Stomach (tissue), 9 donors: Measurements from ENCODE around the gene KATNIP. TPM values are rescaled to one million over a fixed set of nuclear protein-coding genes. Genes with fewer than 3 reads are reported as not detected.

Experiments
- DNase-seq, 2 donors: peaks; one replicate each; pipeline versions ENCODE4 v3.0.0 to v3.0.0-alpha.2; 2013 to 2019
- H3K27ac ChIP-seq, 5 donors: fragments of 200-600 bp in 4 of 5; sonication (generic) in 4 of 5; one replicate each; pipeline ENCODE4 v1.5.1; 2013 to 2019; ENCODE audit warnings: mild to moderate bottlenecking in 1 of 5, moderate library complexity in 1 of 5
- H3K27me3 ChIP-seq, 3 donors: fragments of 200-600 bp; sonication (generic); one replicate each; pipeline ENCODE4 v1.5.1; 2017 to 2019; ENCODE audit warnings: mixed run types in 1 of 3
- H3K36me3 ChIP-seq, 4 donors: fragments of 200-600 bp; sonication (generic); 1 replicate in 3 of 4; 2 replicates in 1 of 4; pipeline ENCODE4 v1.5.1; 2016 to 2019
- H3K4me1 ChIP-seq, 4 donors: fragments of 200-600 bp; sonication (generic); one replicate each; pipeline ENCODE4 v1.5.1; 2016 to 2019
- H3K4me3 ChIP-seq, 4 donors: fragments of 200-600 bp; sonication (generic) in 3 of 4; one replicate each; pipeline ENCODE4 v1.5.1; 2016 to 2019; ENCODE audit warnings: mild to moderate bottlenecking in 1 of 4
- H3K9me3 ChIP-seq, 4 donors: fragments of 200-600 bp; sonication (generic); one replicate each; pipeline ENCODE4 v1.5.1; 2016 to 2019
- CTCF ChIP-seq, 7 experiments: fragments of 450-650 bp in 4 of 7; fragments of 200-600 bp in 3 of 7; sonication (generic) in 3 of 7; IDR thresholded peaks; one replicate each; pipeline ENCODE4 v1.5.1; 2016 to 2019; ENCODE audit warnings: antibody characterized with exemption in 7 of 7, control low read depth in 2 of 7, mild to moderate bottlenecking in 1 of 7
- EP300 ChIP-seq: sonication (generic); formaldehyde crosslinking; IDR thresholded peaks from one replicate; pipeline ENCODE4 v1.6.1; 2017; ENCODE audit warnings: antibody characterized with exemption
- POLR2A ChIP-seq, 4 donors: fragments of 450-650 bp; IDR thresholded peaks; one replicate each; pipeline ENCODE4 v1.6.1; 2016; ENCODE audit warnings: antibody characterized with exemption in 4 of 4, control low read depth in 2 of 4, mild to moderate bottlenecking in 1 of 4, moderate library complexity in 1 of 4
- POLR2AphosphoS5 ChIP-seq, 3 donors: sonication (generic); formaldehyde crosslinking; IDR thresholded peaks; one replicate each; pipeline ENCODE4 v1.6.1; 2016; ENCODE audit warnings: antibody characterized with exemption in 3 of 3
- WGBS, 5 donors: extraction: QIAGEN DNeasy Blood & Tissue Kit in 3 of 5; methylation state at CpG; one replicate each; pipeline versions ENCODE4 v1.1.5 to v1.1.7; 2013 to 2018; 5-methylcytosine and 5-hydroxymethylcytosine counted together
- intact Hi-C: fragments of 100-400 bp; cut with DNase I; formaldehyde crosslinking; loops from one replicate; pipeline ENCODE4 v1.15.1; 2023; ENCODE audit warnings: low total_unique reads
- polyA plus RNA-seq, 3 donors: library from polyadenylated mRNA; stranded (reverse); fragments of 200-250 nt; gene quantifications; one replicate each; pipeline ENCODE4 v1.2.3, GENCODE V29; 2013
- total RNA-seq, 5 donors: library from RNA; depleted of rRNA; stranded (reverse); fragments of >200 nt; gene quantifications; one replicate each; pipeline versions ENCODE4 v1.1.0 to v1.2.3, GENCODE V29; 2014 to 2016
- donor health status: healthy with polysubstance abuse.
- donor health status: Bipolar disorder and iron deficiency.
- donor health status: healthy.

Gene KATNIP
- total and polyA plus RNA-seq, 8 donors: 2.6 to 52.7 (median 34.4) TPM

GRCh38 chr16:27514806-27515205 is 35.1 kb upstream of the KATNIP start:
- TF ChIP-seq POLR2AphosphoS5 (IDR thresholded peaks at IDR 0.05) (peak in 2 of 3 donors; percentile 21 to 46), POLR2A (IDR thresholded peaks at IDR 0.05) (no peak)
- Histone ChIP-seq H3K9me3 (no peaks in the 10 kb centered on the region), H3K36me3 (peaks cover 28 to 99% (median 88%) of the 10 kb centered on the region in 4 donors), H3K27me3 (no peaks in the 10 kb centered on the region), H3K4me3 (no peak overlapping the region), H3K27ac (peak overlapping the region; percentile 28 to 78 (median 58)), H3K4me1 (peaks cover 0 to 21% (median 10%) of the 10 kb centered on the region in 4 donors)
- DNase-seq: no peak
- intact Hi-C loops: no loop called here
- 67 to 85% (median 84%) methylated on average over 12 of the region's 12 CpGs for WGBS, 5 donors

- peaks cover 0 to 21% (median 12%) of the 10 kb centered on the region in 4 donors for H3K4me1 ChIP-seq
- no peak overlapping the region for H3K4me3 ChIP-seq
- H3K27ac ChIP-seq: peak overlapping the region in 4 of 5 donors; percentile 53 to 78 (median 62)
- intact Hi-C loops: no loop called here
- DNase-seq: peak; percentile 27 to 44
- no peaks in the 10 kb centered on the region for H3K9me3 ChIP-seq
- peak in 5 of 7 experiments; percentile 22 to 56 (median 45) for TF ChIP-seq CTCF (IDR thresholded peaks at IDR 0.05)
- TF ChIP-seq POLR2A (IDR thresholded peaks at IDR 0.05): no peak
- 82 to 90% (median 84%) methylated on average over 7 to 9 of the region's 9 CpGs for WGBS, 5 donors
- H3K27me3 ChIP-seq: no peaks in the 10 kb centered on the region
- H3K36me3 ChIP-seq: peaks cover 19 to 97% (median 84%) of the 10 kb centered on the region in 4 donors
Measured at GRCh38 chr16:27515874-27516353, 34.0 kb upstream of the KATNIP start.

GRCh38 chr16:27516365-27516764 is 33.6 kb upstream of the KATNIP start:
- DNase-seq: no peak
- no peak for TF ChIP-seq POLR2A (IDR thresholded peaks at IDR 0.05)
- no peak for TF ChIP-seq CTCF (IDR thresholded peaks at IDR 0.05)
- no peak for TF ChIP-seq EP300
- no peak for TF ChIP-seq POLR2AphosphoS5 (IDR thresholded peaks at IDR 0.05)
- intact Hi-C loops: no loop called here
- Histone ChIP-seq H3K4me3 (no peak overlapping the region), H3K9me3 (no peaks in the 10 kb centered on the region), H3K36me3 (peaks cover 16 to 93% (median 84%) of the 10 kb centered on the region in 4 donors), H3K27ac (peak overlapping the region in 4 of 5 donors; percentile 53 to 78 (median 62)), H3K4me1 (peaks cover 0 to 24% (median 14%) of the 10 kb centered on the region in 4 donors), H3K27me3 (no peaks in the 10 kb centered on the region)
- WGBS, 5 donors: 81 to 89% (median 84%) methylated on average over 11 of the region's 11 CpGs

GRCh38 chr16:27517664-27518063 is 32.3 kb upstream of the KATNIP start:
- no peak for DNase-seq
- H3K27ac ChIP-seq: peak overlapping the region in 1 of 5 donors; percentile 78
- intact Hi-C loops: no loop called here
- peaks cover 0 to 23% (median 12%) of the 10 kb centered on the region in 4 donors for H3K4me1 ChIP-seq
- WGBS, 5 donors: 95 to 97% (median 97%) methylated on average over 7 of the region's 7 CpGs
- peaks cover 3 to 89% (median 79%) of the 10 kb centered on the region in 4 donors for H3K36me3 ChIP-seq
- H3K27me3 ChIP-seq: no peaks in the 10 kb centered on the region
- no peak overlapping the region for H3K4me3 ChIP-seq
- no peaks in the 10 kb centered on the region for H3K9me3 ChIP-seq
- no peak for TF ChIP-seq POLR2A (IDR thresholded peaks at IDR 0.05)
- no peak for TF ChIP-seq CTCF (IDR thresholded peaks at IDR 0.05)
- TF ChIP-seq POLR2AphosphoS5 (IDR thresholded peaks at IDR 0.05): no peak
- no peak for TF ChIP-seq EP300

- Histone ChIP-seq H3K36me3 (peaks cover 0 to 89% (median 79%) of the 10 kb centered on the region in 4 donors), H3K4me1 (peaks cover 0 to 23% (median 12%) of the 10 kb centered on the region in 4 donors), H3K9me3 (no peaks in the 10 kb centered on the region), H3K27ac (peak overlapping the region in 1 of 5 donors; percentile 86), H3K4me3 (no peak overlapping the region), H3K27me3 (no peaks in the 10 kb centered on the region)
- DNase-seq: no peak
- no peak for TF ChIP-seq CTCF (IDR thresholded peaks at IDR 0.05)
- no peak for TF ChIP-seq POLR2A (IDR thresholded peaks at IDR 0.05)
- no peak for TF ChIP-seq EP300
- no peak for TF ChIP-seq POLR2AphosphoS5 (IDR thresholded peaks at IDR 0.05)
- intact Hi-C loops: no loop called here
- 91 to 96% (median 94%) methylated on average over 4 of the region's 4 CpGs for WGBS, 5 donors
Measured at GRCh38 chr16:27518226-27518625, 31.7 kb upstream of the KATNIP start.
